AG10803 (cell line): ENCODE results near the gene NUDT13.

Experiments used
- DNase-seq: peaks from one replicate; pipeline ENCODE4 v3.0.0; 2010; ENCODE audit warnings: low read depth
- H3K4me3 ChIP-seq: 2 replicates; pipeline ENCODE4 v1.5.1; 2011; ENCODE audit warnings: mild to moderate bottlenecking, low read length, control low read depth
- CTCF ChIP-seq: conservative IDR thresholded peaks from 2 replicates; pipeline ENCODE4 v1.5.1; 2011; ENCODE audit warnings: mild to moderate bottlenecking, low read length, control low read depth, inconsistent platforms

Gene NUDT13

GRCh38 chr10:73163096-73163495 lies 52.8 kb downstream of the NUDT13 start:
- H3K4me3 ChIP-seq = no peak overlapping the region
- DNase-seq = peak; percentile 24
- no peak for TF ChIP-seq CTCF

- peak overlapping the region; percentile 100 for H3K4me3 ChIP-seq
- no peak for DNase-seq
- no peak for TF ChIP-seq CTCF
These were observed 56.7 kb downstream of the NUDT13 start for GRCh38 chr10:73166972-73167371.

GRCh38 chr10:73167458-73167782 lies 57.2 kb downstream of the NUDT13 start:
- DNase-seq = no peak
- H3K4me3 ChIP-seq = peak overlapping the region; percentile 100
- TF ChIP-seq CTCF = no peak

- no peak for TF ChIP-seq CTCF
- H3K4me3 ChIP-seq = peak within 1 kb of the TSS; percentile 100
- DNase-seq = peak; percentile 89
These were observed 57.7 kb downstream of the NUDT13 start, which contains the start of the genes ECD and FAM149B1 for GRCh38 chr10:73167783-73168464. Gene ECD, minus strand, starts transcription at chr10:73168008. Its CDS starts 4,071 bp downstream, at chr10:73163937. Gene FAM149B1, plus strand, starts transcription at chr10:73168119. Its CDS starts 221 bp downstream, at chr10:73168340.

- TF ChIP-seq CTCF = no peak
- H3K4me3 ChIP-seq = peak overlapping the region; percentile 100
- DNase-seq = no peak
These were observed 58.2 kb downstream of the NUDT13 start for GRCh38 chr10:73168465-73168803.

- no peak for DNase-seq
- H3K4me3 ChIP-seq = no peak overlapping the region
- no peak for TF ChIP-seq CTCF
These were observed 59.1 kb downstream of the NUDT13 start for GRCh38 chr10:73169320-73169719.

GRCh38 chr10:73172867-73173266 lies 62.6 kb downstream of the NUDT13 start:
- no peak overlapping the region for H3K4me3 ChIP-seq
- no peak for TF ChIP-seq CTCF
- no peak for DNase-seq
